Fibroblast of mammary gland (primary cell): ENCODE results near the gene ABCC2.
"Not testable (repeated sequence)": the region's sequence is repeated elsewhere in the genome, so short reads cannot be mapped to it uniquely, and the experiment has no call there.

ENCODE experiments used
- DNase-seq: peaks from one replicate; pipeline ENCODE4 v3.0.0-alpha.2; 2010; ENCODE audit warnings: low read depth
- H3K4me3 ChIP-seq: 2 replicates; pipeline ENCODE4 v1.5.1; 2011; ENCODE audit warnings: low read depth, mild to moderate bottlenecking, low read length, moderate library complexity; ENCODE audit not compliant: control insufficient read depth
- TF ChIP-seq, protein P1 (sequence below): conservative IDR thresholded peaks from 2 replicates; pipeline ENCODE4 v1.5.1; 2011; ENCODE audit warnings: low read depth, low read length, inconsistent platforms; ENCODE audit not compliant: control insufficient read depth, insufficient read depth

Gene ABCC2

DNA sequence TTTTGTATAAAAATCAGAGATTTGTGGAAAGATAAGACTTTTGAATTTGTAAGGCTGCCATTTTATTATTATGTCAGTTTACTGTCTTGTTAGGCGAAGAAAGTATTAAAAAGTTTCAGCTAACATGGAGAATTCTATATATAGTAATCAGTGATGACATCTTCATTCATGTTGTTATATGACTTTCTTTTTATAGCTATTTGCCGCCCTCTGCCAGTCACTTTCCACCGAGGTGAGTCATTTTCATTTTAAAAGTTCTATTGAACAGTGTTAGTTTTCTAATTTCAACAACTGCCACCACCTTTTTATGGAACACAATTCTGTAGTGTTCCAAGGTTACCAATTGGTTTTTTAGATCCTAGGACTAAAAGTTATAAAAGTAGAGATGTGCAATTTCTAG lies 38.6 kb upstream of the ABCC2 start:
- TF ChIP-seq, protein P1, sequence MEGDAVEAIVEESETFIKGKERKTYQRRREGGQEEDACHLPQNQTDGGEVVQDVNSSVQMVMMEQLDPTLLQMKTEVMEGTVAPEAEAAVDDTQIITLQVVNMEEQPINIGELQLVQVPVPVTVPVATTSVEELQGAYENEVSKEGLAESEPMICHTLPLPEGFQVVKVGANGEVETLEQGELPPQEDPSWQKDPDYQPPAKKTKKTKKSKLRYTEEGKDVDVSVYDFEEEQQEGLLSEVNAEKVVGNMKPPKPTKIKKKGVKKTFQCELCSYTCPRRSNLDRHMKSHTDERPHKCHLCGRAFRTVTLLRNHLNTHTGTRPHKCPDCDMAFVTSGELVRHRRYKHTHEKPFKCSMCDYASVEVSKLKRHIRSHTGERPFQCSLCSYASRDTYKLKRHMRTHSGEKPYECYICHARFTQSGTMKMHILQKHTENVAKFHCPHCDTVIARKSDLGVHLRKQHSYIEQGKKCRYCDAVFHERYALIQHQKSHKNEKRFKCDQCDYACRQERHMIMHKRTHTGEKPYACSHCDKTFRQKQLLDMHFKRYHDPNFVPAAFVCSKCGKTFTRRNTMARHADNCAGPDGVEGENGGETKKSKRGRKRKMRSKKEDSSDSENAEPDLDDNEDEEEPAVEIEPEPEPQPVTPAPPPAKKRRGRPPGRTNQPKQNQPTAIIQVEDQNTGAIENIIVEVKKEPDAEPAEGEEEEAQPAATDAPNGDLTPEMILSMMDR, result no peak
- no peak overlapping the region for H3K4me3 ChIP-seq
- no peak for DNase-seq

DNA sequence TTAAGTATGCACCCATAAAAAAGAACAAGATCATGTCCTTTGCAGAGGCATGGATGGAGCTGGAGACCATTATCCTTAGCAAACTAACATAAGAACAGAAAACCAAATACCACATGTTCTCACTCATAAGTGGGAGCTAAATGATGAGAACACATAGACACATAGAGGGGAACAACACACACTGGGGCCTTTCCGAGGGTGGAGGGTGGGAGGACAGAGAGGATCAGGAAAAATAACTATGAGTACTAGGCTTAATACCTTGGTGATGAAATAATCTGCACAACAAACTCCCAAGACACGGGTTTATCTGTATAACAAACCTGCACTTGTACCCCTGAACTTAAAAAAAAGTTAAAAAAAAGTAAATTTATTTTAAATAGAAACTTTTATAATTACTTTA lies 36.3 kb upstream of the ABCC2 start:
- not testable (repeated sequence) for H3K4me3 ChIP-seq, DNase-seq

DNA sequence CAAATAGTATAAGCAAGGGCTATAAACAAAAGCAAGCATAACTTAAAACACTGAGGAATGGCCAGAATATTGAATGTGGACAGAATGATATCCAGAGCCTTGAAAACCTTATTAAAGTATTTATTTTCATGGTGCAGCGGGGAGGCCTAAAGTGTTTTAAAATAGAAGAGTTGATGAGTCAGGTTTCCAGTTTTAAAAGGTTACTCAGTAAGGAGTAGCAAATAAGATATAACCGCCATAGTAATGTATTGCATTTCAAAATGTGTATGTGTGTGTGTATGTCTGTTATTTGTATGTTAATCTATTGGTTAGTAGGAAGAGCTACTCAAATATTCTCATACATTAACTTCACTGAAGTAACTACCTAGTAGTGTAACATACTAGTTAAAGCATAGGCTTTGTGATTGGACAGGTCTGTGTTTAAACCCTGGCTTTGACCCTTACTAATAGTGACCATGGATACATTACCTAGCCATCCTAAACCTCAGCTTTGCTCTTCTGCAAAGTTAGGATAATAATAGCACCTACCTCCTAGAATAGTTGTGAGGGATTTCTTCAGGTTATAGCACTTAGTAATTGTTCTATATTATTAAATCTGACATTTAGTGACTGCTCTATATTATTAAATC lies 33.5 kb upstream of the ABCC2 start:
- DNase-seq, result no peak
- TF ChIP-seq, protein P1, result no peak
- H3K4me3 ChIP-seq, result no peak overlapping the region

DNA sequence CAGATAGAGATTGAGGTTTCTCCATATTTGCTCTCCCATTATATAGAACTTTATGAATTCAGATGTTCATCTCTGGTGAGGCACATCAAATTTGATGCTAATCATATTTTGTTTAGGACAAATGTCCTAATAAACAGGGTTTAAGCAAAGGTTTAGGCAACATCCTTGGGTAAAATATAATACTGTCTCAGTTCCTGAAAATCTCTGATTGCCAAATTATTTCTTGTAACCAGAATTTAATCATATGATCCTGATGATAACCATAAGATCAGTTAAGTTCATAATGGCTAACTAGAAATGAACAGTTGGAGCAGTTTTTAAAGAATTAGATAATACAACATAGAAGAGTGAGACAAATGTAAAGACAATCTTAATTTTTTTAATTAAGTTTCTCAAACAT lies 31.8 kb upstream of the ABCC2 start:
- DNase-seq, result no peak
- TF ChIP-seq, protein P1, result no peak
- no peak overlapping the region for H3K4me3 ChIP-seq

DNA sequence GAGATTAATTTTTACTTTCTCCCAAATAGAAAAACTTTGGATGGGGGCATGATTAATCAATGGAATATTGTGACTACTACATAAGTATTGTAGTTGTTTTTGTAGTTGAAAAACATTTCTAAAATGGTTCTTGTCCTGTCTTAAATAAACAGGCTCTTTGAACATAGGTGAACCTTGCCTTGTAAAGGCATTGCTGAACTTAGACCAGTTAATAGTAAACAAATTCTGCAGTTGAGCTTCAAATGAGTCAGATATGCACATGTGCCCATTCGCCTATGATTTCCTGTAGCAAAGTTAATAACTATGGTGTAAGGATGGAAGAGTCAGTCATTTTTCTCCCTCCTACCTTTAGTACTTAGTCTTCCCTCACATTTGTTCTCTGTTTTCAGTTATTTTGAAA lies 27.8 kb upstream of the ABCC2 start:
- peak; percentile 67 for DNase-seq
- TF ChIP-seq, protein P1, result no peak
- H3K4me3 ChIP-seq, result no peak overlapping the region

DNA sequence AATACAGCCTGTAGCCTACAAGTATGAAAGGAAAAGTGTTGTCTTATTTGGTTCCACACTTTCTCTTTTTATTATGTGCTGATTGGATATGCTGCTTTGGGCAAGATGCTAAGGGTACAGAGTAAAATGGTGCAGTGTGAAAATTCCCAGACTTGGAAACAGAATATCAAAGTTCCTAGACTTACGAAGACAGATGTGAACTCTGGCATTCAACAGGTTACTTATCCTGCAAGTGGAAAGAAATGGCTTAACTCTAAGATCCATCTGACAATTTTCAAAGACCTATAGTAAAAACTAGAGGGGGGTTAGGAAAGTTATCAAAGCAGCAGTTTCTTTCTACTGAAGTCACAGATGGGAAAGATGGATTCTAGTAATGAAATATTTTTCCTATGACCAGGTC lies 26.3 kb upstream of the ABCC2 start:
- TF ChIP-seq, protein P1, result no peak
- no peak for DNase-seq
- H3K4me3 ChIP-seq, result no peak overlapping the region

DNA sequence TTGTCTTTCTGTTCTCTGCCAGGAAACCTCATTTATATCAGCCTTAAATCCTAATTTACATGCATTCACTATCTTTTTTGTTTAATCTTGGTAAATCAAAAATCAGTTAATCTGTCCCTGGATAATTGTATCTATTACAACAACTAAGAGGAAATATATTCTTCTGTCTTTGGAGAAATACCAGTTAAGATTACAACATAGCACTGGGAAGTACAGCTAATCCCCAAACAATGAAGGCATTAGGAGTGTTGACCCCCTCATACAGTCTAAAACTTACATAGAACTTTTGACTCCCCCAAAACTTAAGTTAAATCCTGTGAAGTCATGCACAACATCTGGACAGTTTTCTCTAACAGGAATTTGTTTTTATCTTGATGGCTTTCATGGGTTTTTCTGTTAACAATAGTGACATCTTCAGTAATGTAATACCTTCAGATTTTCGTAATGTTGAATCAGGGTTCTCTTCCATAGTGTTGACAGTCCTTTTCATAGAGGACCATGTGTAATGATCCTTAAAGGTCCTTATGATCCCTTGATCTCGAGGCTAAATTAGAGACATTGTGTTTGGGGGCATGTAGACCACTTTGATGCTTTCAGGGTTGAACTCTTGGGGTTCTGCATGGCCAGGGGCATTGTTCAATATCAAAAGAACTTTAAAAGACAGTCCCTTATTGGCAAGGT lies 24.1 kb upstream of the ABCC2 start:
- TF ChIP-seq, protein P1, result no peak

More for the DNA sequence above, 24.1 kb upstream of the ABCC2 start:
- DNase-seq, result peak; percentile 70
- H3K4me3 ChIP-seq, result no peak overlapping the region
